Panc1 (cell line): ENCODE results near the gene NFKB1. TPM values are rescaled to one million over a fixed set of nuclear protein-coding genes. Genes with fewer than 3 reads are reported as not detected.
A peak's percentile ranks its signal among the peaks of the same experiment; 100 is the strongest.

Source experiments
- ATAC-seq: fragments of 200-7000 bp; cut with Tn5 transposase; 2 replicates; pipeline ENCODE4 v1.9.1; 2020; ENCODE audit warnings: mild to moderate bottlenecking, moderate library complexity
- BruUV-seq: library from RNA; stranded (reverse); fragments of 400-500 nt; replicated peaks from 2 replicates; lab custom pipeline; 2021; lab: Mats Ljungman, UMichigan
- CTCF ChIA-PET: fragments of 300-600 bp; sonication (Branson Sonifier 250); formaldehyde crosslinking; loops from one replicate; lab custom pipeline; 2022; ENCODE audit warnings: antibody characterized with exemption; lab: Charles Lee
- POLR2A ChIA-PET: fragments of 300-600 bp; sonication (Branson Sonifier 250); formaldehyde crosslinking; loops from one replicate; lab custom pipeline; 2022; ENCODE audit warnings: antibody characterized with exemption; lab: Charles Lee
- DNase-seq: peaks from one replicate; pipeline ENCODE4 v3.0.0-alpha.2; 2010; ENCODE audit warnings: low read depth, low spot score
- H3K27ac ChIP-seq: 2 replicates; pipeline ENCODE4 v1.5.1; 2011; ENCODE audit warnings: mild to moderate bottlenecking, low read length, inconsistent platforms
- H3K27me3 ChIP-seq: fragments of 200-500 bp; sonication (Bioruptor generic); 2 replicates; pipeline ENCODE4 v1.6.0; 2014; ENCODE audit warnings: low read length, inconsistent platforms; ENCODE audit not compliant: control insufficient read depth, insufficient read depth
- H3K36me3 ChIP-seq: fragments of 200-500 bp; sonication (Bioruptor generic); 2 replicates; pipeline ENCODE4 v1.5.1; 2014; ENCODE audit warnings: inconsistent platforms, mild to moderate bottlenecking, low read length, moderate library complexity; ENCODE audit not compliant: control insufficient read depth, insufficient read depth
- H3K4me1 ChIP-seq: 2 replicates; pipeline ENCODE4 v1.5.1; 2011; ENCODE audit warnings: inconsistent platforms, mild to moderate bottlenecking, low read length, moderate library complexity; ENCODE audit not compliant: control insufficient read depth, insufficient read depth
- H3K4me3 ChIP-seq, 2 experiments: 2 replicates each; pipeline ENCODE4 v1.5.1; 2011 to 2012; ENCODE audit warnings: low read depth in 2 of 2, low read length in 2 of 2, mild to moderate bottlenecking in 2 of 2, inconsistent platforms in 1 of 2, moderate library complexity in 1 of 2
- H3K9me3 ChIP-seq: fragments of 200-500 bp; sonication (Bioruptor generic); 2 replicates; pipeline ENCODE4 v1.5.1; 2014; ENCODE audit warnings: low read depth, mild to moderate bottlenecking, inconsistent platforms, low read length, moderate library complexity; ENCODE audit not compliant: control insufficient read depth, insufficient read depth
- CTCF ChIP-seq: fragments of 450-650 bp; IDR thresholded peaks from 2 replicates; pipeline ENCODE4 v1.5.1; 2017; ENCODE audit warnings: mild to moderate bottlenecking
- POLR2AphosphoS5 ChIP-seq: IDR thresholded peaks from 2 replicates; pipeline ENCODE4 v1.6.1; 2012; ENCODE audit warnings: mild to moderate bottlenecking, low read depth, low read length, moderate library complexity
- REST ChIP-seq, 2 experiments: IDR thresholded peaks; 2 replicates each; pipeline ENCODE4 v1.6.1; 2011 to 2012; ENCODE audit warnings: low read depth in 2 of 2, control low read depth in 1 of 2, low read length in 1 of 2, mild to moderate bottlenecking in 1 of 2, moderate library complexity in 1 of 2; ENCODE audit not compliant: insufficient read depth in 1 of 2
- SIN3A ChIP-seq: IDR thresholded peaks from 2 replicates; pipeline ENCODE4 v1.6.1; 2012; ENCODE audit warnings: low read depth, mild to moderate bottlenecking, low read length, moderate library complexity, borderline replicate concordance; ENCODE audit not compliant: insufficient read depth
- TCF7L2 ChIP-seq: IDR thresholded peaks from 2 replicates; pipeline ENCODE4 v1.6.1; 2011; ENCODE audit warnings: mild to moderate bottlenecking, low read depth, low read length, inconsistent platforms
- in situ Hi-C: cut with HindIII; loops from 2 replicates; pipeline ENCODE4 v1.10.0; 2016; ENCODE audit warnings: low sequenced_read_pairs, low pct_unique_long_range_greater_than_20kb
- intact Hi-C: fragments of 100-400 bp; cut with micrococcal nuclease; formaldehyde crosslinking; loops from one replicate; pipeline ENCODE4 v1.10.0; 2022; ENCODE audit not compliant: unreplicated experiment
- total RNA-seq: library from RNA; stranded (reverse); gene quantifications from one replicate; pipeline ENCODE4 v1.2.1, GENCODE V29; 2021; ENCODE audit not compliant: unreplicated experiment

NFKB1 gene
- total RNA-seq, 1 experiment from 2014 or later: 29.0 TPM

- POLR2A ChIA-PET: no interaction called here
- intact Hi-C loops: loop anchor here (10.0 kb wide), 1 partner anchor 167 kb away; no protein-coding TSS in a partner anchor
These were observed 126.8 kb downstream of the NFKB1 start for GRCh38 chr4:102627831-102628523.

GRCh38 chr4:102629673-102630072, 128.5 kb downstream of the NFKB1 start:
- CTCF ChIA-PET: interaction anchor here (0.6 kb wide), 1 partner anchor 87 kb away, joined by 3 read pairs; no protein-coding TSS in a partner anchor
- H3K27me3 ChIP-seq: no peaks in the 10 kb centered on the region
- H3K36me3 ChIP-seq: no peaks in the 10 kb centered on the region
- ATAC-seq: no peak
- POLR2A ChIA-PET: no interaction called here
- H3K4me3 ChIP-seq: no peak overlapping the region
- no TSS peak for BruUV-seq
- H3K27ac ChIP-seq: no peak overlapping the region
- DNase-seq: no peak
- H3K9me3 ChIP-seq: no peaks in the 10 kb centered on the region
- in situ Hi-C loops: no loop called here
- no peaks in the 10 kb centered on the region for H3K4me1 ChIP-seq
- TF ChIP-seq CTCF (no peak), POLR2AphosphoS5 (no peak), SIN3A (no peak), TCF7L2 (no peak), REST (IDR thresholded peaks at IDR 0.05; ENCODE audit: insufficient read depth in 1 of 2, low read depth in 2 of 2, low read length in 1 of 2) (no peak)
- intact Hi-C loops: loop anchor here (10.0 kb wide), 1 partner anchor 165 kb away; no protein-coding TSS in a partner anchor

More at GRCh38 chr4:102627831-102628523, 126.8 kb downstream of the NFKB1 start:
- Histone ChIP-seq H3K36me3 (no peaks in the 10 kb centered on the region), H3K4me3 (no peak overlapping the region), H3K4me1 (no peaks in the 10 kb centered on the region), H3K27me3 (no peaks in the 10 kb centered on the region), H3K27ac (no peak overlapping the region), H3K9me3 (no peaks in the 10 kb centered on the region)
- BruUV-seq: no TSS peak
- no peak for TF ChIP-seq TCF7L2
- TF ChIP-seq REST (IDR thresholded peaks at IDR 0.05; ENCODE audit: insufficient read depth in 1 of 2, low read depth in 2 of 2, low read length in 1 of 2): no peak
- no peak for TF ChIP-seq CTCF
- no peak for TF ChIP-seq POLR2AphosphoS5
- TF ChIP-seq SIN3A: no peak
- DNase-seq (no peak), ATAC-seq (peak; percentile 56; the same call in 1 of the 2 replicates)
- in situ Hi-C loops: no loop called here
- CTCF ChIA-PET: no interaction called here
